ENCODE results near the gene RAPGEF4.

DNA sequence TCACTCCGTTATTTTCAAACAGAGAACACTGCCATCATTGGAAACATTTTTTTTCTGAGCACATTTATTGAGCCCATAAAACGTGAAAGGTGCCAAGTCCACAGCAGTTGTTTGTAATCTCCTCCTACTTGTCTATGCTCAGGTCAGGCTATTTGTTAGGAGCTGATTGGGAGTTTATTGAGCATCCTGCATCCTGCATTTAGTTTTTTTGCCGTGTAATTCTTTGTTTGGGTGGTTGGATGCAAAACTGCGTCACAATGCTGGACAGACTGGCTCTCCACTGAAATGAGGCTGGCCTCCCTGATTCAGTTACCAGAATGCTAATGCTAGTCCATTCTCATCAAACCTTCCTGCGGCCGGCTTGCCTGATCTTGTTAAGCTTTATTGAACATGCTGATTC is 71.4 kb downstream of the RAPGEF4 start:
- TF ChIP-seq, protein P1, sequence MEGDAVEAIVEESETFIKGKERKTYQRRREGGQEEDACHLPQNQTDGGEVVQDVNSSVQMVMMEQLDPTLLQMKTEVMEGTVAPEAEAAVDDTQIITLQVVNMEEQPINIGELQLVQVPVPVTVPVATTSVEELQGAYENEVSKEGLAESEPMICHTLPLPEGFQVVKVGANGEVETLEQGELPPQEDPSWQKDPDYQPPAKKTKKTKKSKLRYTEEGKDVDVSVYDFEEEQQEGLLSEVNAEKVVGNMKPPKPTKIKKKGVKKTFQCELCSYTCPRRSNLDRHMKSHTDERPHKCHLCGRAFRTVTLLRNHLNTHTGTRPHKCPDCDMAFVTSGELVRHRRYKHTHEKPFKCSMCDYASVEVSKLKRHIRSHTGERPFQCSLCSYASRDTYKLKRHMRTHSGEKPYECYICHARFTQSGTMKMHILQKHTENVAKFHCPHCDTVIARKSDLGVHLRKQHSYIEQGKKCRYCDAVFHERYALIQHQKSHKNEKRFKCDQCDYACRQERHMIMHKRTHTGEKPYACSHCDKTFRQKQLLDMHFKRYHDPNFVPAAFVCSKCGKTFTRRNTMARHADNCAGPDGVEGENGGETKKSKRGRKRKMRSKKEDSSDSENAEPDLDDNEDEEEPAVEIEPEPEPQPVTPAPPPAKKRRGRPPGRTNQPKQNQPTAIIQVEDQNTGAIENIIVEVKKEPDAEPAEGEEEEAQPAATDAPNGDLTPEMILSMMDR (IDR thresholded peaks at IDR 0.05), result no peak
- TF ChIP-seq POLR2A (IDR thresholded peaks at IDR 0.05), result no peak
